HG03025 (cell line): ENCODE measurements around the gene LARP4B.

Experiments
- ATAC-seq: cut with Tn5 transposase; IDR thresholded peaks from one replicate; pipeline ENCODE4 v1.9.1; 2021; ENCODE audit warnings: mild to moderate bottlenecking, moderate library complexity; ENCODE audit not compliant: unreplicated experiment, low FRiP score

The LARP4B gene

GRCh38 chr10:841535-841934 is 90.0 kb downstream of the LARP4B start:
- no peak for ATAC-seq

- ATAC-seq: no peak
These were observed 91.8 kb downstream of the LARP4B start for GRCh38 chr10:839550-840205.

- no peak for ATAC-seq
These were observed 94.7 kb downstream of the LARP4B start for GRCh38 chr10:836782-837181.

- no peak for ATAC-seq
These were observed 97.0 kb downstream of the LARP4B start for GRCh38 chr10:834493-834892.

GRCh38 chr10:829241-829640 is 102.3 kb downstream of the LARP4B start:
- ATAC-seq: no peak

- ATAC-seq: no peak
These were observed 103.3 kb downstream of the LARP4B start for GRCh38 chr10:828191-828590.

GRCh38 chr10:824946-825345 is 106.6 kb downstream of the LARP4B start:
- no peak for ATAC-seq

GRCh38 chr10:824497-824896 is 107.0 kb downstream of the LARP4B start:
- no peak for ATAC-seq

GRCh38 chr10:822661-823367 is 108.7 kb downstream of the LARP4B start:
- ATAC-seq: no peak

- ATAC-seq: no peak
These were observed 109.3 kb downstream of the LARP4B start for GRCh38 chr10:822197-822596.

GRCh38 chr10:821322-821721 is 110.2 kb downstream of the LARP4B start:
- ATAC-seq: no peak

- ATAC-seq: no peak
These were observed 111.7 kb downstream of the LARP4B start for GRCh38 chr10:819816-820215.

GRCh38 chr10:819326-819725 is 112.2 kb downstream of the LARP4B start:
- ATAC-seq: no peak

- no peak for ATAC-seq
These were observed 112.8 kb downstream of the LARP4B start for GRCh38 chr10:818526-819220.

GRCh38 chr10:818010-818409 is 113.5 kb downstream of the LARP4B start:
- ATAC-seq: no peak

GRCh38 chr10:817371-817770 is 114.1 kb downstream of the LARP4B start:
- no peak for ATAC-seq

- ATAC-seq: no peak
These were observed 114.5 kb downstream of the LARP4B start for GRCh38 chr10:816958-817357.

GRCh38 chr10:816091-816477 is 115.4 kb downstream of the LARP4B start:
- ATAC-seq: no peak

- no peak for ATAC-seq
These were observed 116.0 kb downstream of the LARP4B start for GRCh38 chr10:815338-816090.

GRCh38 chr10:814536-815302 is 116.8 kb downstream of the LARP4B start:
- ATAC-seq: no peak
